HCT116 (cell line): ENCODE data around the gene TGDS. TPM values are rescaled to one million over a fixed set of nuclear protein-coding genes. Genes with fewer than 3 reads are reported as not detected.

ENCODE experiments used
- ATAC-seq: fragments of 200-7000 bp; cut with Tn5 transposase; 2 replicates; pipeline ENCODE4 v1.9.1; 2020; ENCODE audit warnings: mild to moderate bottlenecking, moderate library complexity
- BruUV-seq: library from RNA; stranded (reverse); fragments of 400-500 nt; replicated peaks from 2 replicates; lab custom pipeline; 2021; lab: Mats Ljungman, UMichigan
- CTCF ChIA-PET: fragments of 300-600 bp; sonication (Branson Sonifier 250); formaldehyde crosslinking; loops from one replicate; lab custom pipeline; 2021; ENCODE audit warnings: antibody characterized with exemption; lab: Charles Lee
- POLR2A ChIA-PET: fragments of 300-600, 350-600 bp; sonication (Branson Sonifier 250); formaldehyde crosslinking; loops from one replicate; lab custom pipeline; 2021; ENCODE audit warnings: antibody characterized with exemption; lab: Charles Lee
- RAD21 ChIA-PET, 2 experiments: fragments of 300-600 bp; sonication (Branson Sonifier 250); formaldehyde crosslinking; loops; one replicate each; lab custom pipeline; 2023; ENCODE audit warnings: low total read pairs in 2 of 2; ENCODE audit not compliant: uncharacterized antibody in 2 of 2, unreplicated experiment in 2 of 2, low non-redundant PET in 1 of 2; lab: Charles Lee
- DNase-seq: peaks from one replicate; pipeline ENCODE4 v3.0.0-alpha.2; 2010; ENCODE audit warnings: low read depth, low spot score
- H2AFZ ChIP-seq: fragments of 200-600 bp; shearing (Covaris generic), sonication (generic); 2 replicates; pipeline ENCODE4 v1.6.1; 2017; ENCODE audit warnings: low read depth, mixed run types, mixed read lengths, antibody characterized with exemption, low read length; ENCODE audit not compliant: poor library complexity, severe bottlenecking
- H3K27ac ChIP-seq: 2 replicates; pipeline ENCODE4 v1.5.1; 2012; ENCODE audit warnings: low read depth, low read length
- H3K27me3 ChIP-seq: fragments of 200-600 bp; sonication (generic); 2 replicates; pipeline ENCODE4 v1.6.1; 2016; ENCODE audit warnings: mixed run types, low read length, mixed read lengths; ENCODE audit not compliant: insufficient read depth
- H3K36me3 ChIP-seq, 2 experiments: fragments of 200-500 bp in 1 of 2; fragments of 200-600 bp in 1 of 2; sonication (Bioruptor generic) in 1 of 2; sonication (generic) in 1 of 2; 2 replicates each; pipeline versions ENCODE4 v1.5.1 to v1.6.1; 2014 to 2016; ENCODE audit warnings: low read length in 2 of 2, inconsistent platforms in 1 of 2, mixed read lengths in 1 of 2, mixed run types in 1 of 2; ENCODE audit not compliant: insufficient read depth in 2 of 2, control insufficient read depth in 1 of 2
- H3K4me1 ChIP-seq, 2 experiments: fragments of 200-600 bp in 1 of 2; sonication (generic) in 1 of 2; 2 replicates each; pipeline versions ENCODE4 v1.5.1 to v1.6.1; 2012 to 2017; ENCODE audit warnings: low read length in 2 of 2, inconsistent platforms in 1 of 2, mild to moderate bottlenecking in 1 of 2, mixed read lengths in 1 of 2, mixed run types in 1 of 2, moderate library complexity in 1 of 2; ENCODE audit not compliant: insufficient read depth in 2 of 2, control insufficient read depth in 1 of 2
- H3K4me2 ChIP-seq: fragments of 200-600 bp; sonication (generic); 2 replicates; pipeline ENCODE4 v1.6.1; 2017; ENCODE audit warnings: mixed run types, low read length, mixed read lengths
- H3K4me3 ChIP-seq, 2 experiments: fragments of 200-600 bp in 1 of 2; sonication (generic) in 1 of 2; replicated peaks in 1 of 2; 2 replicates each; pipeline ENCODE4 v1.5.1; 2011 to 2016; ENCODE audit warnings: low read length in 2 of 2, control low read depth in 1 of 2, low read depth in 1 of 2, mild to moderate bottlenecking in 1 of 2, mixed read lengths in 1 of 2, mixed run types in 1 of 2
- H3K79me2 ChIP-seq: fragments of 200-600 bp; sonication (generic); 2 replicates; pipeline ENCODE4 v1.6.1; 2017; ENCODE audit warnings: mild to moderate bottlenecking, mixed run types, low read length, moderate library complexity, mixed read lengths; ENCODE audit not compliant: insufficient read depth
- H3K9ac ChIP-seq: fragments of 200-600 bp; sonication (generic); 2 replicates; pipeline ENCODE4 v1.6.1; 2016; ENCODE audit warnings: low read length, mixed read lengths
- H3K9me2 ChIP-seq: fragments of 200-600 bp; sonication (generic), shearing (Covaris generic); 2 replicates; pipeline ENCODE4 v1.6.1; 2017; ENCODE audit warnings: mixed run types, mild to moderate bottlenecking, moderate library complexity; ENCODE audit not compliant: insufficient read depth
- H3K9me3 ChIP-seq, 2 experiments: fragments of 200-500 bp in 1 of 2; fragments of 200-600 bp in 1 of 2; sonication (Bioruptor generic) in 1 of 2; sonication (generic) in 1 of 2; 2 replicates each; pipeline ENCODE4 v1.6.1; 2014 to 2017; ENCODE audit warnings: low read length in 2 of 2, mixed read lengths in 2 of 2, inconsistent platforms in 1 of 2, low read depth in 1 of 2, mild to moderate bottlenecking in 1 of 2, mixed run types in 1 of 2, moderate library complexity in 1 of 2; ENCODE audit not compliant: control insufficient read depth in 1 of 2, insufficient read depth in 1 of 2
- H4K20me1 ChIP-seq: fragments of 200-600 bp; sonication (generic), shearing (Covaris generic); 2 replicates; pipeline ENCODE4 v1.6.1; 2017; ENCODE audit warnings: mixed run types, mild to moderate bottlenecking, moderate library complexity; ENCODE audit not compliant: insufficient read depth
- CBX3 ChIP-seq: IDR thresholded peaks from 2 replicates; pipeline ENCODE4 v1.6.1; 2012; ENCODE audit warnings: low read depth
- EZH2 ChIP-seq: fragments of 200-600 bp; sonication (generic); IDR thresholded peaks from 2 replicates; pipeline ENCODE4 v1.6.1; 2017; ENCODE audit warnings: antibody characterized with exemption, mixed run types
- FOSL1 ChIP-seq: IDR thresholded peaks from 2 replicates; pipeline ENCODE4 v1.6.1; 2012; ENCODE audit warnings: low read depth
- JUND ChIP-seq: IDR thresholded peaks from 2 replicates; pipeline ENCODE4 v1.6.1; 2012
- POLR2A ChIP-seq: IDR thresholded peaks from 2 replicates; pipeline ENCODE4 v1.7.0; 2011; ENCODE audit warnings: borderline replicate concordance; ENCODE audit not compliant: insufficient read depth, insufficient read length; ENCODE audit errors: extremely low read depth
- POLR2AphosphoS5 ChIP-seq: IDR thresholded peaks from 2 replicates; pipeline ENCODE4 v1.6.1; 2011; ENCODE audit warnings: mild to moderate bottlenecking, low read depth, low read length, moderate library complexity
- SP1 ChIP-seq: IDR thresholded peaks from 2 replicates; pipeline ENCODE4 v1.6.1; 2012; ENCODE audit warnings: low read depth
- SRF ChIP-seq: IDR thresholded peaks from 2 replicates; pipeline ENCODE4 v1.6.1; 2012; ENCODE audit warnings: low read depth
- TCF7L2 ChIP-seq: IDR thresholded peaks from 2 replicates; pipeline ENCODE4 v1.7.0; 2011; ENCODE audit warnings: borderline replicate concordance, inconsistent platforms; ENCODE audit not compliant: insufficient read depth, insufficient read length; ENCODE audit errors: extremely low read depth
- ZFX ChIP-seq: fragments of 450-650 bp; IDR thresholded peaks from 2 replicates; pipeline ENCODE4 v1.6.1; 2017
- ZNF274 ChIP-seq: fragments of 200-500 bp; sonication (Bioruptor generic); IDR thresholded peaks from 2 replicates; pipeline ENCODE4 v1.6.1; 2014; ENCODE audit warnings: mild to moderate bottlenecking, low read depth, low read length, inconsistent platforms
- intact Hi-C: fragments of 100-400 bp; cut with micrococcal nuclease; formaldehyde crosslinking; loops from 2 replicates; pipeline ENCODE4 v1.10.0; 2022
- total RNA-seq: library from RNA; stranded (reverse); gene quantifications from one replicate; pipeline ENCODE4 v1.2.1, GENCODE V29; 2021; ENCODE audit not compliant: unreplicated experiment
- TF ChIP-seq, protein P1 (sequence below): IDR thresholded peaks from 2 replicates; pipeline ENCODE4 v1.6.1; 2012

The TGDS gene
- total RNA-seq, 1 experiment from 2014 or later, result 16.9 TPM

DNA sequence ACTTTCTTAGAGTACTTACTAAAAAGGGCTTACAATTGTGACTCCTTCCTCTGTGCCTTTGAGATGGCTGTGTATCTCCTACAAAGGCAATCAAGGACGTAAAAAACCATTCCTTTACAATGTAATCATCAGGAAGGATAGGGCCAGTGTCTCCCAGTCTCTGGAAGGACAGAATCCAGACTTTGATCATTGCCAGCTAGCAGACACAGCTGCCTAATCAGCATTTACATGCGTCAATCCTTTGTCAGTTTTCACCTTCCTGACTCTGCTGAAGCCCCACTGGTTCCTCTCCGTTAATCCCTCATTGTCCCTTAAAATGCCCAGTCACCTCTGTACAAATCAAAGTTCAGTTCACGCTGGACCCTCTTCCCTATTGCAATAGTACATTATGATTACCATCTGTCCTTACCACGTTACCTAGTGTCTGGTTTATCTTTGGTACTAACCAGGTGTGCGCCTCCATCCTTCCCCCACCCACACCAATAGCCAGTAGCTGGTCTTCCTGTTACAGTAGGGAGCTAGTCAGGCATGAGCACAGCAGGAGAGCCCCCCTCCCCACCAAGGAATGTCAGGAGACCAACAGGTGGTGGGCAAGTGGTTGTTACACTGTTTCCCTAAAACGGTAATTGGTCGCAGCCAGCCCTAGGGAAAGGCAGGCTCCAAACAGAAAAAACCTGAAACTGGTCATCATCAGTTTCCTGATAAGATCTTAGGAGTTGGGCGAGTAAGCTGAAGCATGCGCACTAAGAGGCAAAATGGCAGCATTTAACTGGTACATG, 49.7 kb downstream of the TGDS start:
- Histone ChIP-seq H3K4me2 (no peak overlapping the region), H3K9me3 (no peaks in the 10 kb centered on the region), H3K27me3 (no peaks in the 10 kb centered on the region), H3K4me1 (peaks cover 5 to 21% of the 10 kb centered on the region in 2 experiments; a peak in 3 of 4 replicates), H3K9me2 (no peaks in the 10 kb centered on the region), H3K36me3 (no peaks in the 10 kb centered on the region), H3K27ac (no peak overlapping the region), H3K9ac (no peak overlapping the region), H3K79me2 (no peaks in the 10 kb centered on the region), H2AFZ (no peak overlapping the region), H3K4me3 (no peak overlapping the region), H4K20me1 (no peaks in the 10 kb centered on the region)
- DNase-seq (no peak), ATAC-seq (no peak)
- intact Hi-C loops, result loop anchor here (5.0 kb wide), 1 partner anchor 109 kb away; no protein-coding TSS in a partner anchor
- ChIA-PET POLR2A (no interaction called here), RAD21 (no interaction called here), CTCF (no interaction called here)
- no TSS peak for BruUV-seq
- TF ChIP-seq POLR2AphosphoS5 (no peak), ZFX (no peak), FOSL1 (no peak), JUND (no peak), SRF (no peak), SP1 (no peak), ZNF274 (no peak), TCF7L2 (no peak), CBX3 (no peak), EZH2 (no peak), POLR2A (no peak)
- TF ChIP-seq, protein P1, sequence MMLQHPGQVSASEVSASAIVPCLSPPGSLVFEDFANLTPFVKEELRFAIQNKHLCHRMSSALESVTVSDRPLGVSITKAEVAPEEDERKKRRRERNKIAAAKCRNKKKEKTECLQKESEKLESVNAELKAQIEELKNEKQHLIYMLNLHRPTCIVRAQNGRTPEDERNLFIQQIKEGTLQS, result no peak
